Measurements from ENCODE around the gene NAP1L3.

The NAP1L3 gene

GRCh38 chrX:93673056-93673868 lies at the start of gene NAP1L3:
TSS of gene NAP1L3 (minus strand) at chrX:93673578. CDS start at chrX:93673304, 274 bp downstream.
- FAIRE-seq, result no peak
- DNase-seq (ENCODE audit: insufficient read length, low spot score), result peak; percentile 5

GRCh38 chrX:93711076-93711475 lies 37.7 kb upstream of the NAP1L3 start:
- DNase-seq (ENCODE audit: insufficient read length, low spot score) (no peak), FAIRE-seq (no peak)

- FAIRE-seq (no peak), DNase-seq (ENCODE audit: insufficient read length, low spot score) (no peak)
Observed at GRCh38 chrX:93703701-93704100, 30.3 kb upstream of the NAP1L3 start.

- DNase-seq (ENCODE audit: insufficient read length, low spot score), result no peak
Observed at GRCh38 chrX:93695981-93696380, 22.6 kb upstream of the NAP1L3 start.

GRCh38 chrX:93673869-93674271 lies 492 bp upstream of the NAP1L3 start, which contains the start of gene FAM133A:
TSS of gene FAM133A (plus strand) at chrX:93674206. CDS start at chrX:93709420, 35,214 bp downstream.
- FAIRE-seq, result no peak
- no peak for DNase-seq (ENCODE audit: insufficient read length, low spot score)

More at GRCh38 chrX:93695981-93696380, 22.6 kb upstream of the NAP1L3 start:
- FAIRE-seq, result no peak

GRCh38 chrX:93660575-93660974 lies 12.8 kb downstream of the NAP1L3 start:
- DNase-seq (ENCODE audit: insufficient read length, low spot score), result no peak
- FAIRE-seq, result no peak

GRCh38 chrX:93649381-93649780 lies 24.0 kb downstream of the NAP1L3 start:
- FAIRE-seq, result no peak
- DNase-seq (ENCODE audit: insufficient read length, low spot score), result no peak

GRCh38 chrX:93637591-93637990 lies 35.8 kb downstream of the NAP1L3 start:
- FAIRE-seq (no peak), DNase-seq (ENCODE audit: insufficient read length, low spot score) (no peak)

Data from HTR-8/SVneo (cell line).